Tongue (tissue), 2 donors: ENCODE data around the gene TRAPPC12. TPM values are rescaled to one million over a fixed set of nuclear protein-coding genes. Genes with fewer than 3 reads are reported as not detected.
"Not testable (repeated sequence)": the region's sequence is repeated elsewhere in the genome, so short reads cannot be mapped to it uniquely, and the experiment has no call there.

Experiments used
- DNase-seq: peaks from one replicate; pipeline ENCODE4 v3.0.0-alpha.2; 2015
- total RNA-seq: library from RNA; depleted of rRNA; stranded (reverse); fragments of >200 nt; gene quantifications from one replicate; pipeline ENCODE4 v1.2.3, GENCODE V29; 2014

Gene TRAPPC12
- total RNA-seq, 1 donor from 2014 or later = 75.5 TPM

DNA sequence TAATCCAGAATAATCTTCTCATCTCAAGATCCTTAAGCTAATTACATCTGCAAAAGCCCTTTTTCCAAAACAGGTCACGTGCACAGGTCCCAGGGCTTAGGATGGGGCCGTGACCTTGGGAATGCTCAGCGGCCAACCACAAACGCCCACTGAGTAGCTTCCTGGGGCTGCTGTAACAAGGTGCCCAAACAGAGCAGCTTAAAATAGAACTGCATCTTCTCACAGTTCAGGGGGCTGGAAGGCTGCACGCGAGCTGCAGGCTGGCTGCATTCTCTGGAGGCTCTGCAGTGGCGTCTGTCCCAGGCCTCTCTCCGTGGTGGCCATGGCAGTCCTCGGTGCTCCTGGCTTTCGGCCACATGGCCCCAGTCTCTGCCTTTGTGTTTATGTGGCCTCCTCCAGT is 107.9 kb downstream of the TRAPPC12 start:
- no peak for DNase-seq

DNA sequence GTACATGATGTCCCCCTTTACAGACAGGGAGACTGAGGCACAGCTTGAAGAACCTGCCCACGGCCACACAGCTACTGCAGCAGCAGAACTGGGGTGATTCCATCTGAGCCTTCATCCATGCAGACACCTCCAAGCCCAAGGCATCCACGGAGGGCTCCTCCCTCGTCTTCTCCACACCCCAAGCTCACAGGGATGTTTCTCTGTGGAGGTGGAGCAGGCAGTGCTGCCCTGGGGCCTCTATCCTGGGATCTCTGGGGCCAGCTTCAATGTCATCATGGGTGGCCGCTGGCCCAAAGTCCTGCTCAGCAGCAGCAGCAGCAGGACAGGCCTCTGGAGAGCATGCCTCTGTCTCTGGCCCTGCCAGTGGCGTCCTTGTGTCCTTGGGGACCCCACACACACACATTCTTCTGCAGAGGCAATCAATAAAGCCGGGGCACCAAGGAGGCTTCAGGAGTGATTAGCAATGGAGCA is 108.6 kb downstream of the TRAPPC12 start:
- no peak for DNase-seq

DNA sequence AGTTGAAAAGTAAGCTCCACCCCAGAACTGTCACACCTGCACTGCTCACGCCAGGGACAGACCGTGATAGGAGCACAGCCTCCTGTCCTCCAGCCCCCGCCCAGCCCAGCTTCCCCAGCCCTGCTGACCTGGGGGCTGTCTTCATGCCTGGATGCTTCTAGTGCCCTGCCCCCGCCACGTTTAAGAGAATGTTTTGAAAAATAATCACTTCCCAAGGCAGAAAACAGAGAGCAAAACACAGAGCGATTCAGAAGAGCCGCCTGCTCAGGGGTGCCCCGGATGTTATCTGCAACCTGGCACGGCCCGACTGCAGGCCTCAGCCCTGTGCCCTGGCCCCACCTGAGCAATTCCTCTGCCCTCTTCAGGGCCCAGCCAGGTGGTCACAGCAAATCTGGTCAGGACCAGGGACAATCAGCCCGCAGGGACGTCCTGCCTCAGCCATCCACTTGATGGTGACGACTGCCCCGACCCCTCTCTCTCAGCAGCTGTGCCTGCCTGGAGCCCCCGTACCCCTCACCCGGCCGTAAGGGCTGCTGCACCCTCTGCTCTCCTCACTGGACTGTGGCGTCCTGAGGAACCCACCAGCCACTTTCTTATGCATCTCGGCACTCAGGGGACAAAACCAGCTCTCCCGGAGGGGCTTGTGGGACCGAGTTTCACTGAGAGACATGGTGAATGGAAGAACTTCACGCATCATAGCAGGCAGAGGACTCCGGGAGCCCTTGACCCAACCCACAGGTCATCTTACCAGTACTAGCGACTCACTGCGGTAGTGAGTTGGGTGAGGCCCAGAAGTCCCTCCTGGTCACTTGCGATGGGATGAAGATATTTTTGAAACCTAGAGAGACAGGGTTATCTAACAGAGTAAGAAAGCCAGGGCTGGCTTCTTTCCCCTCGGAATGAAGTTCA is 109.6 kb downstream of the TRAPPC12 start:
- DNase-seq = no peak

DNA sequence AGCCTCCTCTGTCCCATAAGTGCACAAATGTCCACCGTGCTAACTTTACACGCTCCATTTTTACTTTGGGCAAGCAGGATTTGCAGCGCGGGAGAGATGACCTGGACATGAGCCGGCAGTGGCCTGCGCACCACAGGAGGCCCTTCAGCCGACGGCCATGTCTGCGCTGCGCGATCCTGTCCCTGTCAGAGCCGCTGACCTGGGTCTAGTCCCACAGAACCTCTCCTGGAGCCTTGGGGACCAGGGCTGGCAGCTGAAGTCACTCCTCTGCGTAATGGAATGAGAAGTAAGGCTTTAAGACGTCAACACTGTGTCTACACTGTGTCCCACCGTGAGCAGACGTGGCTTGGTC is 110.2 kb downstream of the TRAPPC12 start:
- DNase-seq = no peak

DNA sequence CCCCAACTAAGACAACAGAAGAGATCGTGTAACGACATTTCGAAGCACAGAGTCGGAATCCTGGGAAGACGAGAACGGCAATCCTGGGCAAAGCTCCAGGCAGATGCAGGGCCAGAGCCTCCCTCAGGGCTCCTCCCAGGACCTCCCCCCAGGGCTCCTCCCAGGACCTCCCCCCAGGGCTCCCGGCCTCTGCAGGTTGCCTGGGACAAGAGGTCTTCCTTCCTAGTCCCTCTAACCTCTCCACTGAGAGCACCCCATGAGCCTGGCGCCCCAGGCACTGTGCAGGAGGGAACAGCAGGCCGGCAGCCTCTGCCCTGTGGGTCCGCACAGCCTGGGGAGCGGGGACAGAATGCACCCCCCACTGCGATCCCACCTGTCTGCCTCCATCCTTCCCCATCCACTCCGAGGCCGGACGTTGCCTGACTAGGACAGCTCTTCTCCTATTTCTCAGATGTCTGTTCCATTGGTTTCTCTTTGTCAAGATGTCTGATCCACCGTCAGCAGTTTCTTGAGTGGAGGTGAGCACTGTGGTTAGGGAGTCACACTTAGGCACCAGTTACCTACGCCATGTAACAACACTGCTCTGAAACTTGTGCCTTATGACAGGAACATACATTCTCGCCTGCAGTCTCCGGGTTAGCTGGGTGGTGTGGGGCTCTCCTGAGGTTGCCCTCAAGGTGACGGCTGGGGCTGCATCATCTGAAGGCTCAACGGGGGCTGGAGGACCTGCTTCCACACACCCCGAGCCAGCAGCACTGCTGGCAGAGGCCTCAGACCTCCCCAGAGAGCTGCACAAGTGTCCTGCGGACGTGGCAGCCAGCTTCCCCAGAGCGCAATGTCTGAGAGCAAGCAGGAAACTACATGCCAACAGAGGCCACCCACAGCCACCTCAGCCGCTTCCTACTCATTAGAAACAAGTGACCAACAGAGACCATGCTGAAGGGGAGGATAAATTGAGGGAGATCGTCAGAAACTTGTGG is 111.0 kb downstream of the TRAPPC12 start:
- peak; percentile 35 for DNase-seq

DNA sequence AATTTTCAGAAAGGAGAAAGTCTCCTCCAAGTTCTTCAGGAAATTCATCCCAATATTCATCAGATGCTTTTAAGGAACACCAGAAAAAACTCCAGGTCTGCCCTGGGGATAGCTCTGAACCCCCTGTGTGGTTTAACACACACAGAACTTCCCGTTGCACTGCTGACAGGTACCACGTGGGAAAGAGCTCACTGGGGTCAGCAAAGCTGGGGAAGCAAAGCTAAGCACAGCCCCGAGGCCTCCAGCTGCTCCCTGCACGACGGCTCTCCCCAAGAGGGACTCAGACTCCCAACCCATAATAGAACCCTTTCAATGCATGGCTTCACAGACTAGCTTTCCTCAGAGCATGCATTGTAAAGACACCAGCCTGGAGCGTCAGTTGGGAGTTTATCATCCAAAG is 111.8 kb downstream of the TRAPPC12 start:
- no peak for DNase-seq

DNA sequence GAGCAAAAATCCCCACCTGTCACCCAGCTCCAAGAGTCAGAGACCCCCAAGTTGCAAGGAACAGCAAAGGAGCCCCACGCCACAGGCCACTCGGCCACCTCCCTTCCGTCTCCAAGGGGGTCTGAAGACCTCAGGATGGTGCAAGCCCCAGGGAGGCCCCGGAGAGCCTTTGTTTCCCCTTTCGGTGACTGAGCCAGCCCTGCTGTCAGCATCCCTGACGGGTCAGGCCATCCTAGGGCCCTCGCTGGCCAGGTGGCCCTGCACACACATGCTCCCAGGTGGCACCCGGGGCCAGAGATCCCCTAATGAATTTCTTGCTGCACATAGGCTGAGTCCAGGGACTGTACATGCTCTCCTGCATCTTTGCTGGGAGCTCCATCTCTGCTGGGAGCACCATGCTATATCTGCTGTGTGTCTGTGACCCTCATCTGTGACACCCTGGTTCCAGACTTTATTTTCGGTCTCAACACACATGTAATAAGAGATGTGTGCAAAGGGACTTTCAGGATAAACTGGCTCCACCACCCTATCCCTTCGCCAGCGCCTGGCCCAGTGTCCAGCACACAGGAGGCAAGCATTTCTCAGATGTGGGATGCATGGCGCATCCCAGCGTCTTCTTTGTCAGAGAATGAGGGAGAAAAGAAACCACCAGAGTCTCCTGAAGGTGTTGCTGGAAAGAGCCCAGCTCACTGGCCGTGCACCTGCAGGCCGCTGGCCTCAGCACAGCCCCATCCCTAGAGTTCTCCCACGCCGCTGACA is 112.4 kb downstream of the TRAPPC12 start:
- DNase-seq = no peak

DNA sequence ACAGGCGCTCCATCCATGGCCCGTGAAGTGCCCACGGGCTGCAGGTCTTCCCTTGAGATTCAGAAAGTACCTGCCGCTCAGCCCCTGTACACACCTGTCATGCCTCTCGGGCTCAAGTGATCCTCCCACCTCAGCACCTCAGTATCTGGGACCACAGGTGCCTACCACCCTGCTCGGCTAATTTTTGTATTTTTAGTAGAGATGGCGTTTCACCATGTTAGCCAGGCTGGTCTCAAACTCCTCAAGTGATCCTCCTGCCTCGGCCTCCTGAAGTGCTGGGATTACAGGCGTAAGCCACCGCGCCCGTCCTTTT is 112.9 kb downstream of the TRAPPC12 start:
- not testable (repeated sequence) for DNase-seq

DNA sequence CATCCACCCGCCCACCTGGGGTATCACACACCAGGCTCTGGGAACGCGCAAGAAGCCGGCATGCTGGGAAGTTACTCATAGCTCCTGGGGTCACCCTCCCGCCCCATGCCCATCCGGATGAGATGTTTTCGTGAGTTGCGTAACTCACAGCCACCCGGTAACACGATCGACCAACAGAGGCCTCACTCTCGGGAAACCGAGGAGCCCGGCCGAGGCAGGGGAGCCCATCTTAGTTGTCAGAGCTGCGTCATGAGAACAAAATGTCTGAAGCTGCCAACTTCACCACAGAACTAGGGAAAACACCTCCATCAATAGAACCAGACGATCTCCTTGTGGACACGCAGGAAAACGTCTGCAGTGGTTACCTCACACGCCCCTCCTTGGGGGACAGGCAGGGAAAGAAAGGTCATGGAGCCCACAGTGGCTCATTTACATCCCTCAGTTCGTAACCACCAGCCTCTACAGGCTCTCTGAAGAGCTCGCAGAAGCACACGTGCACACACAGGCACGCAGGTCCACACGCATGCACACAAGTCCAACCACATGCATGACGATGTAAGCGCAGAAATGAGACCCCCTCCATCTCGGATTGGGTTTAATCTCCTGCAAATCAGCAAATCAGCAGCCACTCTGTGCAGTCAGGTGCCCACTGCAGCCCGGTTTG is 113.6 kb downstream of the TRAPPC12 start:
- DNase-seq = no peak

DNA sequence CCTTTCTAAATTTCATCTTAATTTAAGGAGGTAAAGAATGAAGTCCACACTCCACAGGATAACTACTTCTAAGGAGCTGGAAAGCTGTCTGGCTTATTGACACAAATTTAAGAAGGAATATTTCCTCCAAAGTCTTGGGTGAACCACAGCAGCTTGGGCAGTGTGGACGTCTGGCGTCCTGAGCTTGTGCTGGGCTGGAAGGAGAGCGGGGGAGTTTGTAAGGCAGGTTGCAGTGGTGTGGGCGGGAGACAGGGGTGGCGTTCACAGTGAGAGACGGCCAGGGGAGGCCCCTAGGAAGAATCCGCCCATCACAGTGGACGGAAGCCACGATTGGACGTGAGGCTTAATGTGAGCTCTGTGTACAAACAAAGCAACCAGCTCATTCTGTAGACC is 114.1 kb downstream of the TRAPPC12 start:
- peak; percentile 64 for DNase-seq

DNA sequence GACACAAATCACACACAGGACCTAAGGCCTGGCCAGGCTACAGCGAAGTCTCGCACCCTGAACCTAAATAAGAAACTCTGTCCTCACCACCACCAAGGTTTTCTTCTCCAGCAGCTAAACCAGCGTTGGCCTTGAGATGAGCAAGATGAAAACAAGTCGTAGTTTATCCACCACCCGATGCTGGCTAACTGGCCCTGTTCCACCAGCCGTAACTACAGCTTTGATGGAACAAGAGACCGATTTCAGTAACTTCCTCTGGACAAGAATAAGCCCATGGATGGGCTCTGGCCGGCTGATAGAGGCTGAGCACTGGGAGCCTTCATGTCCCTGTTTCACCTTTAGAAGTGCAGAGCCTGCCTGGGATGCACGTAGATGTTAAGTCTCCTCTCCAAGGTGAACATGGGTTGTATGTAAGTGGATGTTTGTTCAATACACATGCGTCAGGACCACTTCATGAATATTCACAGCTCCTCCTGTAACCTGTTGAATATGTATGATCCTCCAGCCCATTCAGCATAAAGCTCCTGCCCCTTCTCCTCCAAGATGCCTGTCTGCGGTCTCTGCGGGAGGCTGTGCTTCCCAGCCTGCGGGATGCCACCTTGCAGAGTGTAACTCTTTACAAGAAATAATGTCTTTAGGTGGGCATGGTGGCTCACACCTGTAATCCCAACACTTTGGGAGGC is 115.6 kb downstream of the TRAPPC12 start:
- DNase-seq = no peak

DNA sequence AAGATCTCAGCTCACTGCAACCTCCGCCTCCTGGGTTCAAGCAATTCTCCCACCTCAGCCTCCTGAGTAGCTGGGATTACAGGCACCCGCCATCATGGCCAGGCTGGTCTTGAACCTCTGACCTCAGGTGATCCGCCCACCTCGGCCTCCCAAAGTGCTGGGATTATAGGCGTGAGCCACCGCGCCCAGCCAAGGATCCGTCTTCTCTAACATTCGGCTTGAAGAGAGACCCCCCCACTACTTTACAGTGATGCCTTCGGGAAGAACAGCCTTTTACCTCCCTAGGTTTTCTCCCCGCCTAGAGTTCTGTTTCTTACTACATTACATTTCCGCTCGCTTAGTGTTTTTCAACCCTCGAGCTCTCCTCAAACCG is 117.2 kb downstream of the TRAPPC12 start:
- not testable (repeated sequence) for DNase-seq

DNA sequence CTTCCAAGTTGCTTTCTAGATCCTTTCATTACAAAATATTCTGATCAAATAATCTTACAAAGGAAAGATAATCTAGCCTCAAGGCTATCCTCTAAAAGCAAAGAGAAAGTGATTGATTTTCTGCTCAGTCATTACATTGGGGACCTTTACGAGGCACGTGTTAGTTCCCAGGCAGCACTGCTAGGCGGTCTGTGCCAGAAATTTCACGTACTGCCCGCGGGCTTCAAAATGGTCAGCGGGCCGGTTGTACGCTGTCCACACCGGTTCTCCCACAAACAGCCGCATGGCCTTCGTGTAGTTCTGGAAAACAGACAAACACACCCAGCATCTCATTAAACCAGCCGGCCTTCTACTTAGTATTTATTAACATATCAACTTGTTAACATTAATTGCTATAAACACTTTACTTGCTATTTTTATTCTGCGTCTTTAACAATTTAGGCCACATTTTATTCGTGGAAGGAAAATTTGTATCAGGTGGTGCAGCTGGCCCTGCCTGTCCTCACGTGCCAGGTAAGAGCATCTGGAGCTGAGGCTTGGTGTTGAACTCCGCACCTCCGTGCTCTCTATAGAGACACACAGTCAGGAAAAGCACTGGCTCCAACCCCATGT is 119.4 kb downstream of the TRAPPC12 start:
- DNase-seq = no peak

DNA sequence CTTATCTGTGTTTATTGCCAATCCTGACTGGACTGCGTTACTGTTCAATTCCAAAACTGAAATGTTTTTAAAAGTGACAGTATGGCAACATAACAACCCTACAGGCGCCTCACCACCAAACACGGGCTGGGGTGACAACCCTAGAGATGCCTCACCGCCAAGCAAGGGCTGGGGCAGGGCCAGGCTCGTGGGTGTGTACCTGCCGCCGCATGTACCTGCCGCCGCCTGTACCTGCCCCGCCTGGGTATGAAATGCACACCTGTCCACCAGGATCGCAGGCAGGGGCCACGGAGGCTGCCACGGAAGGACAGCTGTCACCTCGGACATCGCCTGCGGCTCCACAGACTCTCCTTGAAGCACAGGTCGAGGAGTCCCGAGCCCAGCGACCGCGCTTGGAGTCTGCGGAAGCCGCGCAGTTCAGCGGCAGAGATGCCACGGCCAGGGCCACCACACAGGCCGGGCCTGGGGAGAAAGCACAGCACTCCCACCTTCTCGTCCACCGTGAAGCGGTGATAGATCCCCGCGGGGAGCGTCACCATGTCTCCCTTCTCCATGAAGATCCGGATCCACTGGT is 120.9 kb downstream of the TRAPPC12 start:
- no peak for DNase-seq

DNA sequence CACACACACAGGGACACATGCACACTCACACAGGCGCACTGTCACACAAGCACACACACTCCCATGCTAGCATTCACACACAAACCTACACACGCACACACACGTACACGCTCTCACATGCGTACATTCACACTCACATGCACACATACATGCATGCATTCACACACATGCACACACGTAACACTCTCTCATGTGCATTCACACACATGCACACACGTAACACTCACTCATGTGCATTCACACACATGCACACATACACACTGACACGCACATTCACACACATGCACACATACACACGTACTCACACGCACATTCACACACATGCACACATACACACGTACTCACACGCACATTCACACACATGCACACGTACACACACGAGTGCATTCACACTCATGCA is 123.6 kb downstream of the TRAPPC12 start:
- DNase-seq = no peak

DNA sequence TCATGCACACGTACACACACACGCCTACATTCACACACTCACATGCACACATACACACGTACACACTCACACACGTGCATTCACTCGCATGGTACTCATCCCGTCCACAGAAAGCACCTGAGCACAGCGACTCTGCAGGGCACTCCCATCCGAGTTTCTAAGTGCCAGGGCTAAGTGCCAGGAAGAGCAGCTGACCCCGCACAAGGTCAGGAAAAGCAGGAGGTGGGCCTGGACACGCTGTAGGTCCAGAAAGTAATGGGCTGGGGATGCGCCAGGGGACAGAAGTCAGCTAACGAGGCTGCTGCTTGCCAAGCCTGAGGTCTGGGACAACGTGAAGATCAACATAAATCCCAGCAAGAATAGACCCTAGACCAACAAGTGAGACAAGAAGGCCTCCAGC is 124.0 kb downstream of the TRAPPC12 start:
- DNase-seq = no peak

DNA sequence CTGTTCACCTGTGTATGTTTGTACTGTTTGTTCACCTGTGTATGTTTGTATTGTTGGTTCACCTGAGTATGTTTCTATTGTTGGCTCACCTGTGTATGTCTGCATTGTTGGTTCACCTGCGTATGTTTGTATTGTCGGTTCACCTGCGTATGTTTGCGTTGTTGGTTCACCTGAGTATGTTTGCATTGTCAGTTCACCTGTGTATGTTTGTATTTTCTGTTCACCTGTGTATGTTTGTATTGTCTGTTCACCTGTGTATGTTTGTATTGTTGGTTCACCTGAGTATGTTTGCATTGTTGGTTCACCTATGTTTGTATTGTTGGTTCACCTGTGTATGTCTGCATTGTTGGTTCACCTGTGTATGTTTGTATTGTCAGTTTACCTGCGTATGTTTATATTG is 125.2 kb downstream of the TRAPPC12 start:
- no peak for DNase-seq

DNA sequence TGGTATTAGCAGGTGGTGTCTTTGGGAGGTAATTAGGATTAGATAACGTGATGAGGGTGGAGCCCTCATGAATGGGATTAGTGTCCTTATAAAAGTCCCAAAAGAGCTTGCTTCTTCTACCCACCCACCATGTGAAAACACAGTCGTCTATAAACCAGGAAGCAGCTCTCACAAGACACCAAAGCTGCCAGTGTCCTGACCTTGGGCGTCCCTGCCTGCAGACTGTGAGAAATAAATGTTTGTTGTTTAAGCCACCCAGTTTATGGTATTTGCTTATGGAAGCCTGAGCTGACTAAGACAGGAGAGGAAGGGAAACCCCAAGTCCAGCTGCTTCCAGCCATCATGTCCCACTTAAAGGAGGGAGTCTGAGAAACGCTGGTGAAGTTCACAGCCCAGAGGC is 126.3 kb downstream of the TRAPPC12 start:
- DNase-seq = no peak

DNA sequence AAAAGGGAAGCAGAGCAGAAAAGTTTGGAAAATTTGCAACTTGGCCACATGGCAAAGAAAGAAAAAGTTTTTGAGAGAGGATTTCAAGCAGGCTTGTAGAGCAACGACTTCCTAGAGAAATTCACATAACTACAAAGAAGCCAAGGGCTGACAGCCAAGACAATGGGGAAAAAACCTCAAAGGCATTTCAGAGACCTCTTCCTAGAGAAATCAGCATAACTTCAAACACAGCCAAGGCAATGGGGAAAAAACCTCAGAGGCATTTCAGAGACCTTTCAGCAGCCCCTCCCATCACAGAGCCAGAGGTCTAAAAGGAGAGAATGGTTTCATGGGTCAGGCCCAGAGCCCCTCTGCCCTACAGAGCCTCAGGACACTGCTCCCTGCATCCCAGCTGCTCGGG is 132.6 kb downstream of the TRAPPC12 start:
- no peak for DNase-seq

DNA sequence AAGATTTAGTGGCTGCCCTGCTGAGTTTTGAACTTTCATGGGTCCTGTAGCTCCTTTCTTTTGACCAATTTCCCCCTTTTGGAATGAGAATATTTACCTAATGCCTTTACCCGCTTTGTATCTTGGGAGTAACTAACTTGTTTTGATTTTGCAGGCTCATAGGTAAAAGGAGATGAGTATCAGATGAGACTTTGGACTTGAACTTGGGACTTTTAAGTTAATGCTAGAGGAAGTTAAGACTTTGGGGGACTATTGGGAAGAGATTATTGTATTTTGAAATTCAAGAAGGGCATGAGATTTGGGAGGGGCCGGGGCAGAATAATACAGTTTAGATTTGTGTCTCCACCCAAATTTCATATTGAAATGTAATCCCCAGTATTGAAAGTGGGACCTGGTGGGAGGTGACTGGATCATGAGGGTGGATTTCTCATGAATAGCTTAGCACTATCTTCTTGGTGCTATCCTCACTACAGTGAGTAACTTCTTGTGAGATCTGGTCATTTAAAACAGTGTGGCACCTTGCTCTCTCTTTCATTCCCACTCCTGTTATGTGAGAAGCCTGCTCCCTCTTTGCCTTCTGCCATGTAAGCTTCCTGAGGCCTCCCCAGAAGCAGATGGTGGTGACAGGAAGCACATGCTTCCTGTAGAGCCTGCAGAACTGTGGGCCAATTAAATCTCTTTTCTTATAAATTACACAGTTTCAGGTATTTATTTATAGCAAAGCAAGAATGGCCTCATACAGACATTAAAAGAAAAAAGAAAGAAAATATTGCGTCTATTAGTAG is 133.7 kb downstream of the TRAPPC12 start:
- no peak for DNase-seq
